ENCODE data around the gene FBXW8.

GRCh38 chr12:116897476-116897875 is 13.3 kb upstream of the FBXW8 start:
- TF ChIP-seq ZNF561 (tag by site-specific recombination; IDR thresholded peaks at IDR 0.05; ENCODE audit: borderline replicate concordance) (no peak), CTCF (tag by site-specific recombination; IDR thresholded peaks at IDR 0.05) (no peak), KLF16 (tag by site-specific recombination; IDR thresholded peaks at IDR 0.05) (no peak), KLF10 (tag by site-specific recombination; IDR thresholded peaks at IDR 0.05) (no peak), ZSCAN4 (tag by site-specific recombination; IDR thresholded peaks at IDR 0.05) (no peak), ZNF16 (tag by site-specific recombination; IDR thresholded peaks at IDR 0.05; ENCODE audit: low read depth) (no peak), ZNF362 (tag by site-specific recombination; IDR thresholded peaks at IDR 0.05) (no peak), ZNF707 (tag by site-specific recombination; IDR thresholded peaks at IDR 0.05) (no peak), SETDB1 (IDR thresholded peaks at IDR 0.05; ENCODE audit: insufficient read length, low read length) (no peak), ZNF404 (tag by site-specific recombination; IDR thresholded peaks at IDR 0.05) (no peak), SALL2 (tag by site-specific recombination; IDR thresholded peaks at IDR 0.05; ENCODE audit: borderline replicate concordance) (no peak)
